Lower leg skin (tissue), 4 donors: Measurements from ENCODE around the gene TFAP2A. TPM values are rescaled to one million over a fixed set of nuclear protein-coding genes. Genes with fewer than 3 reads are reported as not detected.

Source experiments
- DNase-seq, 2 donors: peaks; one replicate each; pipeline ENCODE4 v3.0.0-alpha.2; 2019; ENCODE audit warnings: low spot score in 2 of 2
- H3K4me3 ChIP-seq: fragments of 200-600 bp; sonication (generic); 2 replicates; pipeline ENCODE4 v1.5.1; 2017; ENCODE audit warnings: mild to moderate bottlenecking, low read depth; ENCODE audit not compliant: poor library complexity, severe bottlenecking
- CTCF ChIP-seq, 3 donors: fragments of 450-650 bp; IDR thresholded peaks; one replicate each; pipeline ENCODE4 v1.5.1; 2016; ENCODE audit warnings: antibody characterized with exemption in 3 of 3, mild to moderate bottlenecking in 3 of 3, moderate library complexity in 2 of 3
- POLR2A ChIP-seq, 2 donors: fragments of 450-650 bp; IDR thresholded peaks; one replicate each; pipeline ENCODE4 v1.6.1; 2016 to 2017; ENCODE audit warnings: antibody characterized with exemption in 2 of 2, mild to moderate bottlenecking in 1 of 2, moderate library complexity in 1 of 2
- WGBS, 2 donors: methylation state at CpG; one replicate each; pipeline ENCODE4 v1.1.5; 2018; 5-methylcytosine and 5-hydroxymethylcytosine counted together
- intact Hi-C: fragments of 100-400 bp; cut with DNase I; formaldehyde crosslinking; loops from one replicate; pipeline ENCODE4 v1.15.0; 2023; ENCODE audit warnings: low total_unique reads
- total RNA-seq, 4 donors: library from RNA; depleted of rRNA; stranded (reverse); fragments of >200 nt; gene quantifications; one replicate each; pipeline ENCODE4 v1.1.0, GENCODE V29; 2016

Gene TFAP2A
- total RNA-seq, 4 donors from 2014 or later = 62.0 to 123 (median 63.7) TPM

- TF ChIP-seq POLR2A (IDR thresholded peaks at IDR 0.05) (no peak), CTCF (IDR thresholded peaks at IDR 0.05) (no peak)
- no peak overlapping the region for H3K4me3 ChIP-seq
- WGBS, 2 donors = 47 to 53% methylated on average over 15 of the region's 15 CpGs
- no peak for DNase-seq
- intact Hi-C loops = no loop called here
Observed at GRCh38 chr6:10382322-10382721, 32.6 kb downstream of the TFAP2A start.

- TF ChIP-seq CTCF (IDR thresholded peaks at IDR 0.05) (no peak), POLR2A (IDR thresholded peaks at IDR 0.05) (no peak)
- no peak overlapping the region for H3K4me3 ChIP-seq
- DNase-seq = no peak
- 52 to 71% methylated on average over 24 to 26 of the region's 26 CpGs for WGBS, 2 donors
- intact Hi-C loops = no loop called here
Observed at GRCh38 chr6:10381830-10382208, 33.1 kb downstream of the TFAP2A start.

DNA sequence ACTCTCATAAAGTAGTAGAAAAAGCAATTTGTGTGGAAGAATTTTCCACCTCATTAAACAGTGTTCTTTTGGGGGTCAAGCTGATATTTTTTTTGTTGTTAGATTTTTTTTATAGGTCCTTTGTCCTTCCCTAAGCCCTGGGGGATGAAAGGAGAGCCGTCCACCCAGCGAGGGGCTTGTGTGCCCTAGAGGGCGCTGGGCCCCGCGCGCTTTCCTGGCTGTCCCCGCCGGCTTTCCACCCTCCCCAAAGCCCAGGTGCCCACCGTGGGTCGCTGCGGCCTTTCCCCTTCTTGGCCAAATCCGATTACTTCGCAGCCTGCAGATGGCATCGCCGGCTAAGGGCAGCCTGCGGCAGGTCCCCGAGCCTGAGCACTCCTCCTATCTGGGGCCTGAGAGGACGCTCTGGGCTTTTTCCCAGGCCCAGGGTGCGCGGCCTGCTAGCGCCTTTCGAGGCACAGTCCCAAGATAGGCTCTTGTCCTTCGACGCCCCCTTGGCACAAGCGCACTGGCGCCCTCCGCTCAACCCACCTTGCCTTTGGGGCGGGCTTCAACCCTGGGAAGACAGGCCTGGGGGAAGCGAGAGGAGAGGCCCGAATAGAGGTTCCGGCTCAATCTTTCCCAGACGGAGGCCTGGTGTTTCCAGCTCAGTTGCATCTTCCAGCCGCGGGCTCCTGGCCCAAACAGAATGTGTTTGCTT lies 33.6 kb downstream of the TFAP2A start:
- intact Hi-C loops = no loop called here
- TF ChIP-seq CTCF (IDR thresholded peaks at IDR 0.05) = no peak
- no peak for TF ChIP-seq POLR2A (IDR thresholded peaks at IDR 0.05)
- no peak overlapping the region for H3K4me3 ChIP-seq
- 39 to 42% methylated on average over 33 to 34 of the region's 34 CpGs for WGBS, 2 donors
- DNase-seq = no peak

GRCh38 chr6:10375391-10375969 lies 39.4 kb downstream of the TFAP2A start:
- H3K4me3 ChIP-seq = no peak overlapping the region
- no peak for DNase-seq
- TF ChIP-seq CTCF (IDR thresholded peaks at IDR 0.05) = no peak
- no peak for TF ChIP-seq POLR2A (IDR thresholded peaks at IDR 0.05)
- intact Hi-C loops = no loop called here
- 84 to 88% methylated on average over 4 of the region's 4 CpGs for WGBS, 2 donors

GRCh38 chr6:10373642-10374359 lies 41.1 kb downstream of the TFAP2A start:
- intact Hi-C loops = no loop called here
- 36 to 41% methylated on average over 3 of the region's 3 CpGs for WGBS, 2 donors
- TF ChIP-seq CTCF (IDR thresholded peaks at IDR 0.05) = no peak
- TF ChIP-seq POLR2A (IDR thresholded peaks at IDR 0.05) = no peak
- no peak for DNase-seq
- no peak overlapping the region for H3K4me3 ChIP-seq
